Loucy (cell line): Measurements from ENCODE around the gene RING1.

Experiments
- EZH2phosphoT487 ChIP-seq: fragments of 200-600 bp; IDR thresholded peaks from 2 replicates; pipeline ENCODE4 v1.6.1; 2018; ENCODE audit warnings: antibody characterized with exemption, mild to moderate bottlenecking, moderate library complexity, borderline replicate concordance
- TF ChIP-seq, protein P1 (sequence below): fragments of 200-600 bp; sonication (generic); conservative IDR thresholded peaks from 2 replicates; pipeline ENCODE4 v1.5.1; 2014; ENCODE audit warnings: mild to moderate bottlenecking, antibody characterized with exemption, low read length

DNA sequence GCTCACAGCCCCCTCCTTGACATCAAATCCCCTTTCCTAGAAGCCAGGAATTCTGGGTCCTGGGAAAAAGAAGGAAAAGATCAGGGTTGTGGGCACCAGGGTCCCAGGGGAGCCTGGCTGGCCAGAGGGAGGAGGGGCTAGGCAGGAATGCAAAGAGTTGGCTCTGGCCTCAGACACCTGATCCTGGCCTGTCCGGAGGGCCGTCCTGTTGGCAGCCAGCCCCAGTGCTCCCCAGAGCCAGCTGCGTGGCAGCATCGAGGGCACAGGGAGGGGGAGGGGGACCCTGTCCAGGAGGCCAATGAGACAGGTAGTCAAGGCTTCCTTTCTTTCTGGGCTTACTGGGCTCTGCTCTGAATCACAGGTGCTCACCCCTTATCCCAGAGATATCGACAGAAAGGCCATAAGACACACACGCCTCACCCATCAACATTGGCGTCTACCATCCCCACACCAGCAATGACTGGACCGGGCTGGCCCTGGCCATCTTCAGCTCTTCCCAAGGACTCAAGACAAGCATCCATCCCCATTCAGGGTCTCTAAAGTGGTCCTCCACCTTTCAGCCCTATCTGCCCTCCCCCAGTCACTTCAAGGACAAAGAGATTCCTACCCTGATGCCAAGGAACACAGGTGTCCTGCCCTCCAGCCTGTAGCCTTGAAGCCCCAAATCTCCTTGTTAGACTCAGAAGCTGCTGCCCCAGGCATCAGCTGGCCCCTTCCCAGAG, 16.8 kb upstream of the RING1 start:
- TF ChIP-seq, protein P1, sequence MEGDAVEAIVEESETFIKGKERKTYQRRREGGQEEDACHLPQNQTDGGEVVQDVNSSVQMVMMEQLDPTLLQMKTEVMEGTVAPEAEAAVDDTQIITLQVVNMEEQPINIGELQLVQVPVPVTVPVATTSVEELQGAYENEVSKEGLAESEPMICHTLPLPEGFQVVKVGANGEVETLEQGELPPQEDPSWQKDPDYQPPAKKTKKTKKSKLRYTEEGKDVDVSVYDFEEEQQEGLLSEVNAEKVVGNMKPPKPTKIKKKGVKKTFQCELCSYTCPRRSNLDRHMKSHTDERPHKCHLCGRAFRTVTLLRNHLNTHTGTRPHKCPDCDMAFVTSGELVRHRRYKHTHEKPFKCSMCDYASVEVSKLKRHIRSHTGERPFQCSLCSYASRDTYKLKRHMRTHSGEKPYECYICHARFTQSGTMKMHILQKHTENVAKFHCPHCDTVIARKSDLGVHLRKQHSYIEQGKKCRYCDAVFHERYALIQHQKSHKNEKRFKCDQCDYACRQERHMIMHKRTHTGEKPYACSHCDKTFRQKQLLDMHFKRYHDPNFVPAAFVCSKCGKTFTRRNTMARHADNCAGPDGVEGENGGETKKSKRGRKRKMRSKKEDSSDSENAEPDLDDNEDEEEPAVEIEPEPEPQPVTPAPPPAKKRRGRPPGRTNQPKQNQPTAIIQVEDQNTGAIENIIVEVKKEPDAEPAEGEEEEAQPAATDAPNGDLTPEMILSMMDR: no peak
- no peak for TF ChIP-seq EZH2phosphoT487
